ENCODE results near the gene TAGLN2. TPM values are rescaled to one million over a fixed set of nuclear protein-coding genes. Genes with fewer than 3 reads are reported as not detected.

The TAGLN2 gene
- total and polyA plus RNA-seq, 10 of the 15 experiments (the other 5 are each of a cell fraction or from before 2014, with no cell fraction given), result 155 to 611 (median 363) TPM

- TF ChIP-seq GATAD2B (conservative IDR thresholded peaks at IDR 0.05; ENCODE audit: low read depth), result peak; percentile 94
- TF ChIP-seq NFIC (IDR thresholded peaks at IDR 0.05; ENCODE audit: low read depth, low read length), result no peak; the same call in 1 of the 2 replicates
- TF ChIP-seq ETV6 (conservative IDR thresholded peaks at IDR 0.05 in 1 of 2, IDR thresholded peaks at IDR 0.05 in 1 of 2; ENCODE audit: borderline replicate concordance in 1 of 2, low read depth in 1 of 2), result peak in 1 of 2 experiments; percentile 52; a peak in 1 of 4 replicates
- peak; percentile 94 for TF ChIP-seq PAX5 (IDR thresholded peaks at IDR 0.05; ENCODE audit: borderline replicate concordance, low read depth, low read length)
- no peak for TF ChIP-seq NR2C1 (IDR thresholded peaks at IDR 0.05)
- no peak for TF ChIP-seq ZBTB33 (IDR thresholded peaks at IDR 0.05)
- TF ChIP-seq NBN (IDR thresholded peaks at IDR 0.05), result peak; percentile 95
- no peak for TF ChIP-seq ZNF274 (IDR thresholded peaks at IDR 0.05; ENCODE audit: insufficient read depth, insufficient read length)
- no peak for TF ChIP-seq MYB (IDR thresholded peaks at IDR 0.05; ENCODE audit: borderline replicate concordance, low read depth, low read length)
- peak; percentile 62; the same call in 1 of the 2 replicates for TF ChIP-seq TARDBP (IDR thresholded peaks at IDR 0.05; ENCODE audit: borderline replicate concordance)
- TF ChIP-seq STAT3 (IDR thresholded peaks at IDR 0.05; ENCODE audit: low read depth, low read length), result no peak
- TF ChIP-seq CEBPB (IDR thresholded peaks at IDR 0.05; ENCODE audit: borderline replicate concordance in 1 of 2, low read depth in 2 of 2, low read length in 2 of 2), result no peak
- TF ChIP-seq BCL3 (IDR thresholded peaks at IDR 0.05; ENCODE audit: borderline replicate concordance, insufficient read depth, low read depth, low read length, poor library complexity, severe bottlenecking), result peak; percentile 58
- TF ChIP-seq SP1 (IDR thresholded peaks at IDR 0.05; ENCODE audit: low read depth, low read length), result peak; percentile 86
- TF ChIP-seq STAT1 (conservative IDR thresholded peaks at IDR 0.05), result no peak
- TF ChIP-seq ZBTB40 (IDR thresholded peaks at IDR 0.05; ENCODE audit: borderline replicate concordance), result peak; percentile 64; the same call in 1 of the 2 replicates
- no peak for TF ChIP-seq SIX5 (IDR thresholded peaks at IDR 0.05; ENCODE audit: low read depth, low read length, severe bottlenecking)
- TF ChIP-seq CBFB (IDR thresholded peaks at IDR 0.05; ENCODE audit: low read depth), result peak; percentile 82
- TF ChIP-seq CHD2 (IDR thresholded peaks at IDR 0.05; ENCODE audit: borderline replicate concordance, low read depth, low read length), result peak; percentile 88
Observed at GRCh38 chr1:159923203-159924024, 1.9 kb downstream of the TAGLN2 start (continued).

All from GM12878 (cell line).